ENCODE results near the gene C2CD4A.

DNA sequence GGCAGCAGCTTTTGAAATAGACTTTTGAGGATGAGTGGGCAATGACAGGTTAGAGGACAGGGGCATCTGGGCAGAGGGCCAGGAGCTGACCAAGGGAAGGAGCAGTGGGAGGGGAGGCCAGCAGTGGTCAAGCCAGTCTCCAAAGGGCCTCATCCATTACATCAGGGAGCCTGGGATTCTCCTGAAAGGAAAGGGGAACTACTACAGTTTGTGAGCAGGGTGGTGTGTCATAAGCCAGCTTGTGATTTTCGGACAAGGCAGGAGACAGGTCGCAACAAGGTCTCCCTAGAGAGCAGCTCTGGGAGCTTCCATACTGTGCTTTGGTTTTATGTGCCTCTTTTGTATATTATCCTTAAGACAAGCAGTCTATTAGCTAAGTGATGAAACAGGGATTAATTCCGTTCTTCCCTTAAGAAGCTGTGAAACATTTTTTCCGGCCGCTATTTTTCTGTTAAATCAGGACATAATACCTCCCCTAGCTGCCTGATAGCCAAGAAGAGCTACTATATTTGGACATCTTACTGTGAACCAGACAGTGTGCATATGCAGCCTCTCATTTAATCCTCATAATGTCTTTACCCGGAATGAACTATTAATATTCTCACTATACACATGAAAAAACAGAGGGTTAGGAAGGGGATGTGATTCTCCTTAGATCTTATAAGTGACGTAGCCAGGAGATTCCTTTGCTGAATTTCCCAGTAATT, 51.9 kb downstream of the C2CD4A start:
- TF ChIP-seq, protein P1, sequence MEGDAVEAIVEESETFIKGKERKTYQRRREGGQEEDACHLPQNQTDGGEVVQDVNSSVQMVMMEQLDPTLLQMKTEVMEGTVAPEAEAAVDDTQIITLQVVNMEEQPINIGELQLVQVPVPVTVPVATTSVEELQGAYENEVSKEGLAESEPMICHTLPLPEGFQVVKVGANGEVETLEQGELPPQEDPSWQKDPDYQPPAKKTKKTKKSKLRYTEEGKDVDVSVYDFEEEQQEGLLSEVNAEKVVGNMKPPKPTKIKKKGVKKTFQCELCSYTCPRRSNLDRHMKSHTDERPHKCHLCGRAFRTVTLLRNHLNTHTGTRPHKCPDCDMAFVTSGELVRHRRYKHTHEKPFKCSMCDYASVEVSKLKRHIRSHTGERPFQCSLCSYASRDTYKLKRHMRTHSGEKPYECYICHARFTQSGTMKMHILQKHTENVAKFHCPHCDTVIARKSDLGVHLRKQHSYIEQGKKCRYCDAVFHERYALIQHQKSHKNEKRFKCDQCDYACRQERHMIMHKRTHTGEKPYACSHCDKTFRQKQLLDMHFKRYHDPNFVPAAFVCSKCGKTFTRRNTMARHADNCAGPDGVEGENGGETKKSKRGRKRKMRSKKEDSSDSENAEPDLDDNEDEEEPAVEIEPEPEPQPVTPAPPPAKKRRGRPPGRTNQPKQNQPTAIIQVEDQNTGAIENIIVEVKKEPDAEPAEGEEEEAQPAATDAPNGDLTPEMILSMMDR (IDR thresholded peaks at IDR 0.05; ENCODE audit: low read depth, low read length, missing input control) = no peak
- TF ChIP-seq HNF4G (IDR thresholded peaks at IDR 0.05) (no peak), SP1 (IDR thresholded peaks at IDR 0.05) (no peak), RAD21 (IDR thresholded peaks at IDR 0.05) (no peak)
- TF ChIP-seq, protein P2, sequence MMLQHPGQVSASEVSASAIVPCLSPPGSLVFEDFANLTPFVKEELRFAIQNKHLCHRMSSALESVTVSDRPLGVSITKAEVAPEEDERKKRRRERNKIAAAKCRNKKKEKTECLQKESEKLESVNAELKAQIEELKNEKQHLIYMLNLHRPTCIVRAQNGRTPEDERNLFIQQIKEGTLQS (IDR thresholded peaks at IDR 0.05) = no peak
